ENCODE data around the gene MSANTD3. TPM values are rescaled to one million over a fixed set of nuclear protein-coding genes. Genes with fewer than 3 reads are reported as not detected.

Gene MSANTD3
- total RNA-seq, 1 experiment from 2014 or later: 35.7 TPM

GRCh38 chr9:100488177-100488576 lies 61.2 kb downstream of the MSANTD3 start:
- WGBS (ENCODE audit: extremely low coverage, insufficient read length, low lambda C conversion rate): no CpG with 5 or more reads among the region's 1 CpG
- H3K4ac ChIP-seq (ENCODE audit: low read depth, low read length): no peak overlapping the region
- H3K79me2 ChIP-seq (ENCODE audit: insufficient read depth, low read length): peaks cover 31% of the 10 kb centered on the region; the same call in 1 of the 2 replicates
- Mint-ChIP-seq H3K4me1 (peaks cover 27 to 45% of the 10 kb centered on the region in 2 experiments), H3K9me3 (no peaks in the 10 kb centered on the region; a peak in 1 of 5 replicates), H3K27me3 (ENCODE audit: low read depth) (no peaks in the 10 kb centered on the region), H3K36me3 (ENCODE audit: insufficient read depth in 1 of 3, low read depth in 3 of 3) (peaks cover 0 to 7% (median 2%) of the 10 kb centered on the region in 3 experiments; a peak in 4 of 7 replicates), H3K27ac (no peak overlapping the region), H3K4me3 (no peak overlapping the region)
- no peaks in the 10 kb centered on the region for H4K20me1 ChIP-seq (ENCODE audit: control insufficient read depth, insufficient read depth, insufficient read length)
- H2AK5ac ChIP-seq (ENCODE audit: insufficient read length, low read length): no peak overlapping the region
- H3K56ac ChIP-seq (ENCODE audit: insufficient read length, low read depth, low read length): no peak overlapping the region
- no peak overlapping the region for H4K91ac ChIP-seq (ENCODE audit: insufficient read length, low read depth, low read length)
- no peak overlapping the region for H2BK15ac ChIP-seq (ENCODE audit: low read depth, low read length)
- H3K9ac ChIP-seq (ENCODE audit: extremely low read depth, insufficient read length, low read length): no peak overlapping the region
- H2BK12ac ChIP-seq (ENCODE audit: insufficient read length, low read depth, low read length): no peak overlapping the region
- no peak for TF ChIP-seq CTCF (conservative IDR thresholded peaks at IDR 0.05)
- no peak overlapping the region for H3K23ac ChIP-seq (ENCODE audit: insufficient read length, low read depth, low read length)
- no peak overlapping the region for H3K4me2 ChIP-seq (ENCODE audit: insufficient read depth, insufficient read length, low read length)
- H4K8ac ChIP-seq (replicated peaks; ENCODE audit: insufficient read length, low read depth, low read length): no peak overlapping the region
- no peak overlapping the region for H2AFZ ChIP-seq (ENCODE audit: low read length)
- no peak overlapping the region for H3T11ph ChIP-seq (ENCODE audit: low read length)
- DNase-seq: no peak
- H2BK120ac ChIP-seq (ENCODE audit: low read depth, low read length, poor library complexity, severe bottlenecking): no peak overlapping the region
- no peaks in the 10 kb centered on the region for H3K27me3 ChIP-seq (ENCODE audit: insufficient read depth, low read length)
- H3K9me3 ChIP-seq (ENCODE audit: control insufficient read depth, low read depth, low read length): no peaks in the 10 kb centered on the region
- H2BK5ac ChIP-seq (ENCODE audit: insufficient read length, low read length): no peak overlapping the region
- H3K4me1 ChIP-seq (ENCODE audit: insufficient read depth, low read length): peaks cover 11% of the 10 kb centered on the region; the same call in 1 of the 2 replicates
- H3K18ac ChIP-seq (ENCODE audit: insufficient read length, low read depth, low read length): no peak overlapping the region
- no peak overlapping the region for H3K14ac ChIP-seq (ENCODE audit: insufficient read depth, low read length)
- H4K5ac ChIP-seq (ENCODE audit: insufficient read length, low read depth, low read length): no peak overlapping the region
- peaks cover 21% of the 10 kb centered on the region for H3K79me1 ChIP-seq (ENCODE audit: insufficient read depth, low read depth, low read length, poor library complexity, severe bottlenecking)
- H3K27ac ChIP-seq (ENCODE audit: insufficient read length, low read depth, low read length): no peak overlapping the region
- no peak overlapping the region for H2BK20ac ChIP-seq (ENCODE audit: low read depth, low read length, poor library complexity, severe bottlenecking)
- H3K23me2 ChIP-seq (ENCODE audit: insufficient read length, low read depth, low read length, poor library complexity, severe bottlenecking): no peaks in the 10 kb centered on the region
